GM12872 (cell line): ENCODE data around the gene MYEOV.

Source experiments
- TF ChIP-seq, protein P1 (sequence below): IDR thresholded peaks from 3 replicates; pipeline ENCODE4 v1.5.1; 2011; ENCODE audit warnings: low read depth, mild to moderate bottlenecking, low read length, moderate library complexity; ENCODE audit not compliant: insufficient read depth

MYEOV gene

DNA sequence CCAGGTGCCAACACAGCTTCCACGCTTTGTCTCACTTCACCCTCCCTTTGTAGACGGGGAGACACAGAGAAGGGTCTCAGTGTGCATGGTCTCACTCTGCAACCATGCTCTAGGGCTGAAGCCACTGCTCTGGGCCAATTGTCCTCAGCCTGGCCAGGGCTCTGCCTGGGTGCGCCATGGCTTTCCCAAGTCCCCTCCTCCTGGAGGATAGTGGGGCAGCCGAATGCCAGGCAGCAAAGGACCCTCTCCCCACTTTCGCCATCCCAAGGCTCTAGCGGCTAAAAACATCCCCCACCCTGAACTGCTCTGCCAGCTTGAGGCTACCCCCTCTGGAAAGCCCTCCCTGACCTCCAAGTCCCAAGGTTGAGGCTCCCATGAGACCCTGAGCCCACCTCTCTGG is 20.4 kb upstream of the MYEOV start:
- TF ChIP-seq, protein P1, sequence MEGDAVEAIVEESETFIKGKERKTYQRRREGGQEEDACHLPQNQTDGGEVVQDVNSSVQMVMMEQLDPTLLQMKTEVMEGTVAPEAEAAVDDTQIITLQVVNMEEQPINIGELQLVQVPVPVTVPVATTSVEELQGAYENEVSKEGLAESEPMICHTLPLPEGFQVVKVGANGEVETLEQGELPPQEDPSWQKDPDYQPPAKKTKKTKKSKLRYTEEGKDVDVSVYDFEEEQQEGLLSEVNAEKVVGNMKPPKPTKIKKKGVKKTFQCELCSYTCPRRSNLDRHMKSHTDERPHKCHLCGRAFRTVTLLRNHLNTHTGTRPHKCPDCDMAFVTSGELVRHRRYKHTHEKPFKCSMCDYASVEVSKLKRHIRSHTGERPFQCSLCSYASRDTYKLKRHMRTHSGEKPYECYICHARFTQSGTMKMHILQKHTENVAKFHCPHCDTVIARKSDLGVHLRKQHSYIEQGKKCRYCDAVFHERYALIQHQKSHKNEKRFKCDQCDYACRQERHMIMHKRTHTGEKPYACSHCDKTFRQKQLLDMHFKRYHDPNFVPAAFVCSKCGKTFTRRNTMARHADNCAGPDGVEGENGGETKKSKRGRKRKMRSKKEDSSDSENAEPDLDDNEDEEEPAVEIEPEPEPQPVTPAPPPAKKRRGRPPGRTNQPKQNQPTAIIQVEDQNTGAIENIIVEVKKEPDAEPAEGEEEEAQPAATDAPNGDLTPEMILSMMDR: no peak

DNA sequence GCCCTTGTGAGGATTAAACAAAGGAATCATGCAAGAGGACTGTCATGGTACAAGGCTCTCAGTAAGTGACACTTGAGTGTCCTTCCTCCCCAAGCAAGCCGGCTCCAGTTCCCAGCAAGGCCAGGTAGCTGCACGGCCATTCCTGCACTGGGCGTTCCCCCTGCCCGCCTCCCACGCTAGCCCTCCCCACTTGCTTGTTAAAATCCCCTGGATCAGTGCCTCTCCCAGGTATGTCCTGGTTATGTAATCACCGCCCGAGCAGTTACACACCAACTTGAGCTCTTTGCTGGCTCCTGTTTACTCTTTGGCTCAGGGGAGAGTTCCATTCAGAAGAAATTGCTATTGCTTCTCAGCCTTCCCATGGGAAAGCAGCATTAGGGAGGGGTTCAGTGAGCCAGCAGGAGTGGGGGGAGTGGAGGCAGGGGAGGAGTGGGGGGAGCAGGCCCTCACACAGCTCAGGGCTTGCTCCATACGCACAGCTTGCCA is 19.4 kb upstream of the MYEOV start:
- TF ChIP-seq, protein P1: no peak

DNA sequence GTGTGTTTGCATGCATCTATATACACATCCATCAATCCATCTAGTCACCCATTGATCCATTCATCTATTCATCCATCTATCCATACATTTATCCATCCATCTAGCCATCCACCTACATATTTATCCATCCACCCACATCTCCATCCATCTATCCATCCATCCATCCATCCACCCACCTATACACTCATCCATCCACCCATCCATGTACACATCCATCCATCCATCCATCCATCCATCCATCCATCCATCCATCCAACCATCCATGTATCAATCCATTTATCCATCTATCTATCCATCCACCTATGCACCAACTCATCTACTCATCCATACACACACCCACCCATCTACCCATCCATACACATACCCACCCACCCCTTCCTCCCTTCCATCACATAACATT is 18.8 kb upstream of the MYEOV start:
- TF ChIP-seq, protein P1: no peak

DNA sequence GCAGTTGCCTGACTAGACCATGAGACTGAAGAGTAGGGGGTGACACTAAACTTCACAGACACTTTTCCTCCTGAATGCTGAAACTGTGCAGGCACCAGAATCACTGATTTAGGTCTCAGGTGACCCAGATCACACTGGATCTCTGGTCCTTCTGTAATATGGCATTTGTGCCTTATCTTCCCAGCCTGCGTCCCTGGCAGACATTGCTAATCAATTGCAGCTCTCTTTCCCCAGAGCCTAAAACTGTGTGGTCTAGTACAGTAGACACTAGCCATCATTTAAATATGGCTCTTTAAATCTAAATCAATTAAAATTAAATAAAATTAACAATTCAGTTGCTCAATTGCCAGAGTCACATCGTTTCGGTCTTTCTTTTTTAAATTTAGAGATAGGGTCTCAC is 17.8 kb upstream of the MYEOV start:
- TF ChIP-seq, protein P1: no peak

DNA sequence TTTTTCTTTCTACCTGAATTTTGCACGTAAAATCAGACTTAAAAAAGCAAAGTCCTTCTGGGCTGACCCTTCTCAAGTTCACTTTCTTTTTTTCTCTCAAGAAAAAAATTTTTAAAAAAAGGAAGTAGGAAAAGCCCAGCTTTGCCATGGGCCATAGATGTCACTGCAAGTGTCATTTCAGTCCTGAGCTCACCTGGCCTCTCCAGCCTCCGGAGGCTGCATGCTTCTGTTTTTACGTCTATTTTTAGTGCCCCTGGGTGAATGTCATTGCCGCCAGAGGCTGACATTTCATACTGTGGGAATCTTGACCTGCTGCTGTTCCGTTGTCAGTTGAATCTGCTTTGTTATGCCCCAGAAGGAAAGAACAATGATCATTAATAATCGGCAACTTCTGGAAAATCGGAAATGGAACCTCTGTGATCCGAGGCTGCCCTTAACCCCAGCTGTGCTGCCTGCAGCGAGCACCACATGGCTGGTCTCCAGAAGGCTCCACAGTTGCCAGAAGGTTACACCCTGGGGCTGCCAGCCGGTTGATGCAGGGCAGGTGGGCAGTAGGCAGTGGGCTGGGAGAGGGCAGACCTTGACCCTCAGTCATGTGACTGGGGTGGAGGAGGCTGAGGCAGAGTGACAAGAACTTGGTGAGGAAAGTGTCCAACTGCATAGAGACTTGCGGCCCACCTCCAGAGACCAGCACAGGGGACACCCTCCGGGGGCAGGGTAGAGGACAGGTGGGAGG is 16.7 kb upstream of the MYEOV start:
- TF ChIP-seq, protein P1: no peak

DNA sequence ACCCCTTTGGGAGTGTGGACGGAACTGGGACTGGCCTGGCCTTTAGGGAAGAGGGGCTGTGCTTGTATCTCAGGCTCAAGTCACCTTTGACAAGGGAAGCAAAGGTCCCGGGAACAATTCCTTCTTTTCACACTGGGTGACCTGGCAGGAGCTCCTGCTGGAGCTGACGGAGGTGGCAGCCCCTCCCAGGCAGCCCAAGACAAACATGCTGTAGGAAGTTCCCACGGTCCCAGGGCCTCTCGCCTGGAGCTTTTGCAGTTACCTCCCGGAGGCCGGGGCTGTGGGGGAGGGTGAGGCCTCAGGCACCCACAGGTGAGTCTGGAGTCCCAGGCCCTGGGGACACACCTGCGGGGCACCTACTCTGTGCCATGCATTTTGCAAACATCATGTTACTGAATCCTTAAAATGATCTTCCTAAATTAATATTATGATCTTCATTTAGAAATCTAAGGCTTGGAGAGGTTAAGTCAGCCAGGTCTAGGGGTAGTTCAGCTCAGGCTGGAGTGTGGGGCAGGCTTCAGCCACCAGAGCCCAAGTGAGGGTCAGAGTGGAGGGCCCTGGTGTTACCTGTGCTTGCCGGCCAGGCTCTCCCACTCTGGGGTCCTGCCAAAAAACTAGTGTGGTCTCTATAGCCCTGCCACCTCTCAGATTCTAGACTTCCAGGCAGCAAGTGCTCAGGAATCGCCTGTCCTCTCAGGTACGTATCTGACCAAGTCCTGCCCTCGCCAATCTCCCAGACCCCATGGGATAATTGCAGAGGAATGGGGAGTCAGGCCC is 15.7 kb upstream of the MYEOV start:
- TF ChIP-seq, protein P1: no peak

DNA sequence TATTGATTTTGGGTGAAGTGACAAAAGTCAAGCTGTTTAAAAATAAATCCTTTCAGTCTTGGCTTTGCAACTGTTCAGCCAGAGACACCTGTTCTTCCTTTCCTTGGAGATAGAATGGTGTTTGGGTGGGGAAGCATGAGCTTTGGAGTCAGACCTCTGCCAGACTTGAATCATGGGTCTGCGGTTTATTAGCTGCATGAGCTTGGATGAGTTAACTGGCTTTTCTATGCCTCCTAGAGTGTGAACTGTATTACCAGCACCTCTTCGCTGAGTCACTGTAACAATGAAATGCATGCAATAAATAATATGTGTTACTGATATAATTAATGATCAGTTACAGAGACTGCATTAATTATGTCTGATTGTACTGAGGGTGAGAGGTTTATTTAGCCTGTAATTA is 13.5 kb upstream of the MYEOV start:
- TF ChIP-seq, protein P1: no peak
